ENCODE measurements around the gene HIF1A.
"Not testable (repeated sequence)": the region's sequence is repeated elsewhere in the genome, so short reads cannot be mapped to it uniquely, and the experiment has no call there.

GRCh38 chr14:61746346-61746745 is 51.0 kb downstream of the HIF1A start:
- not testable (repeated sequence) for TF ChIP-seq CTCF, EZH2 (IDR thresholded peaks at IDR 0.05)

Measured in neural progenitor cell (in vitro differentiated cells).